HCT116 (cell line): Measurements from ENCODE around the gene METRN. TPM values are rescaled to one million over a fixed set of nuclear protein-coding genes. Genes with fewer than 3 reads are reported as not detected.

Experiments
- ATAC-seq: fragments of 200-7000 bp; cut with Tn5 transposase; 2 replicates; pipeline ENCODE4 v1.9.1; 2020; ENCODE audit warnings: mild to moderate bottlenecking, moderate library complexity
- BruUV-seq: library from RNA; stranded (reverse); fragments of 400-500 nt; replicated peaks from 2 replicates; lab custom pipeline; 2021; lab: Mats Ljungman, UMichigan
- CTCF ChIA-PET: fragments of 300-600 bp; sonication (Branson Sonifier 250); formaldehyde crosslinking; loops from one replicate; lab custom pipeline; 2021; ENCODE audit warnings: antibody characterized with exemption; lab: Charles Lee
- POLR2A ChIA-PET: fragments of 300-600, 350-600 bp; sonication (Branson Sonifier 250); formaldehyde crosslinking; loops from one replicate; lab custom pipeline; 2021; ENCODE audit warnings: antibody characterized with exemption; lab: Charles Lee
- RAD21 ChIA-PET, 2 experiments: fragments of 300-600 bp; sonication (Branson Sonifier 250); formaldehyde crosslinking; loops; one replicate each; lab custom pipeline; 2023; ENCODE audit warnings: low total read pairs in 2 of 2; ENCODE audit not compliant: uncharacterized antibody in 2 of 2, unreplicated experiment in 2 of 2, low non-redundant PET in 1 of 2; lab: Charles Lee
- DNase-seq: peaks from one replicate; pipeline ENCODE4 v3.0.0-alpha.2; 2010; ENCODE audit warnings: low read depth, low spot score
- H2AFZ ChIP-seq: fragments of 200-600 bp; shearing (Covaris generic), sonication (generic); 2 replicates; pipeline ENCODE4 v1.6.1; 2017; ENCODE audit warnings: low read depth, mixed run types, mixed read lengths, antibody characterized with exemption, low read length; ENCODE audit not compliant: poor library complexity, severe bottlenecking
- H3K27ac ChIP-seq: 2 replicates; pipeline ENCODE4 v1.5.1; 2012; ENCODE audit warnings: low read depth, low read length
- H3K27me3 ChIP-seq: fragments of 200-600 bp; sonication (generic); 2 replicates; pipeline ENCODE4 v1.6.1; 2016; ENCODE audit warnings: mixed run types, low read length, mixed read lengths; ENCODE audit not compliant: insufficient read depth
- H3K36me3 ChIP-seq, 2 experiments: fragments of 200-500 bp in 1 of 2; fragments of 200-600 bp in 1 of 2; sonication (Bioruptor generic) in 1 of 2; sonication (generic) in 1 of 2; 2 replicates each; pipeline versions ENCODE4 v1.5.1 to v1.6.1; 2014 to 2016; ENCODE audit warnings: low read length in 2 of 2, inconsistent platforms in 1 of 2, mixed read lengths in 1 of 2, mixed run types in 1 of 2; ENCODE audit not compliant: insufficient read depth in 2 of 2, control insufficient read depth in 1 of 2
- H3K4me1 ChIP-seq, 2 experiments: fragments of 200-600 bp in 1 of 2; sonication (generic) in 1 of 2; 2 replicates each; pipeline versions ENCODE4 v1.5.1 to v1.6.1; 2012 to 2017; ENCODE audit warnings: low read length in 2 of 2, inconsistent platforms in 1 of 2, mild to moderate bottlenecking in 1 of 2, mixed read lengths in 1 of 2, mixed run types in 1 of 2, moderate library complexity in 1 of 2; ENCODE audit not compliant: insufficient read depth in 2 of 2, control insufficient read depth in 1 of 2
- H3K4me2 ChIP-seq: fragments of 200-600 bp; sonication (generic); 2 replicates; pipeline ENCODE4 v1.6.1; 2017; ENCODE audit warnings: mixed run types, low read length, mixed read lengths
- H3K4me3 ChIP-seq, 2 experiments: fragments of 200-600 bp in 1 of 2; sonication (generic) in 1 of 2; replicated peaks in 1 of 2; 2 replicates each; pipeline ENCODE4 v1.5.1; 2011 to 2016; ENCODE audit warnings: low read length in 2 of 2, control low read depth in 1 of 2, low read depth in 1 of 2, mild to moderate bottlenecking in 1 of 2, mixed read lengths in 1 of 2, mixed run types in 1 of 2
- H3K79me2 ChIP-seq: fragments of 200-600 bp; sonication (generic); 2 replicates; pipeline ENCODE4 v1.6.1; 2017; ENCODE audit warnings: mild to moderate bottlenecking, mixed run types, low read length, moderate library complexity, mixed read lengths; ENCODE audit not compliant: insufficient read depth
- H3K9ac ChIP-seq: fragments of 200-600 bp; sonication (generic); 2 replicates; pipeline ENCODE4 v1.6.1; 2016; ENCODE audit warnings: low read length, mixed read lengths
- H3K9me2 ChIP-seq: fragments of 200-600 bp; sonication (generic), shearing (Covaris generic); 2 replicates; pipeline ENCODE4 v1.6.1; 2017; ENCODE audit warnings: mixed run types, mild to moderate bottlenecking, moderate library complexity; ENCODE audit not compliant: insufficient read depth
- H3K9me3 ChIP-seq, 2 experiments: fragments of 200-500 bp in 1 of 2; fragments of 200-600 bp in 1 of 2; sonication (Bioruptor generic) in 1 of 2; sonication (generic) in 1 of 2; 2 replicates each; pipeline ENCODE4 v1.6.1; 2014 to 2017; ENCODE audit warnings: low read length in 2 of 2, mixed read lengths in 2 of 2, inconsistent platforms in 1 of 2, low read depth in 1 of 2, mild to moderate bottlenecking in 1 of 2, mixed run types in 1 of 2, moderate library complexity in 1 of 2; ENCODE audit not compliant: control insufficient read depth in 1 of 2, insufficient read depth in 1 of 2
- H4K20me1 ChIP-seq: fragments of 200-600 bp; sonication (generic), shearing (Covaris generic); 2 replicates; pipeline ENCODE4 v1.6.1; 2017; ENCODE audit warnings: mixed run types, mild to moderate bottlenecking, moderate library complexity; ENCODE audit not compliant: insufficient read depth
- CBX3 ChIP-seq: IDR thresholded peaks from 2 replicates; pipeline ENCODE4 v1.6.1; 2012; ENCODE audit warnings: low read depth
- CTCF ChIP-seq, 3 experiments: fragments of 200-600 bp in 1 of 3; sonication (generic) in 1 of 3; IDR thresholded peaks in 2 of 3; conservative IDR thresholded peaks in 1 of 3; 2 replicates each; pipeline ENCODE4 v1.5.1; 2012 to 2017; ENCODE audit warnings: low read depth in 2 of 3, low read length in 2 of 3, antibody characterized with exemption in 1 of 3, borderline replicate concordance in 1 of 3, control low read depth in 1 of 3, mild to moderate bottlenecking in 1 of 3, mixed read lengths in 1 of 3, mixed run types in 1 of 3, moderate library complexity in 1 of 3; ENCODE audit not compliant: insufficient read depth in 1 of 3
- JUND ChIP-seq: IDR thresholded peaks from 2 replicates; pipeline ENCODE4 v1.6.1; 2012
- TCF7L2 ChIP-seq: IDR thresholded peaks from 2 replicates; pipeline ENCODE4 v1.7.0; 2011; ENCODE audit warnings: borderline replicate concordance, inconsistent platforms; ENCODE audit not compliant: insufficient read depth, insufficient read length; ENCODE audit errors: extremely low read depth
- intact Hi-C: fragments of 100-400 bp; cut with micrococcal nuclease; formaldehyde crosslinking; loops from 2 replicates; pipeline ENCODE4 v1.10.0; 2022
- total RNA-seq: library from RNA; stranded (reverse); gene quantifications from one replicate; pipeline ENCODE4 v1.2.1, GENCODE V29; 2021; ENCODE audit not compliant: unreplicated experiment
- TF ChIP-seq, protein P1 (sequence below): IDR thresholded peaks from 2 replicates; pipeline ENCODE4 v1.6.1; 2012

METRN gene
- total RNA-seq, 1 experiment from 2014 or later, result 193 TPM

- H2AFZ ChIP-seq, result no peak overlapping the region
- no peaks in the 10 kb centered on the region; a peak in 2 of 4 replicates for H3K36me3 ChIP-seq
- H3K4me3 ChIP-seq, result peak overlapping the region; percentile 78 to 95; a peak in 3 of 4 replicates
- DNase-seq (no peak), ATAC-seq (no peak)
- H3K4me2 ChIP-seq, result peak overlapping the region; percentile 99
- peaks cover 26% of the 10 kb centered on the region for H3K79me2 ChIP-seq
- peaks cover 34 to 47% of the 10 kb centered on the region in 2 experiments for H3K4me1 ChIP-seq
- H3K27me3 ChIP-seq, result no peaks in the 10 kb centered on the region
- CTCF ChIA-PET, result interaction anchor here (1.0 to 2.9 kb wide), 4 partner anchors 11 to 40 kb away, joined by 3 to 11 read pairs (median 7); partner anchors contain the start of gene ANTKMT
- H3K9me2 ChIP-seq, result no peaks in the 10 kb centered on the region
- POLR2A ChIA-PET, result interaction anchor here (1.2 to 1.8 kb wide), 2 partner anchors 33 to 43 kb away, joined by 3 to 12 read pairs; partner anchors contain the start of genes CCDC78 and HAGHL
- no peak for TF ChIP-seq CBX3
- no peak for TF ChIP-seq TCF7L2
- no peak for TF ChIP-seq JUND
- TF ChIP-seq CTCF (IDR thresholded peaks at IDR 0.05 in 2 of 3, conservative IDR thresholded peaks at IDR 0.05 in 1 of 3; ENCODE audit: borderline replicate concordance in 1 of 3, insufficient read depth in 1 of 3, low read depth in 2 of 3, low read length in 2 of 3), result no peak
- TF ChIP-seq, protein P1, sequence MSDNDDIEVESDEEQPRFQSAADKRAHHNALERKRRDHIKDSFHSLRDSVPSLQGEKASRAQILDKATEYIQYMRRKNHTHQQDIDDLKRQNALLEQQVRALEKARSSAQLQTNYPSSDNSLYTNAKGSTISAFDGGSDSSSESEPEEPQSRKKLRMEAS, result no peak
- peaks cover 0 to 7% of the 10 kb centered on the region in 2 experiments; a peak in 1 of 4 replicates for H3K9me3 ChIP-seq
- H4K20me1 ChIP-seq, result no peaks in the 10 kb centered on the region
- H3K27ac ChIP-seq, result peak overlapping the region; percentile 97
- intact Hi-C loops, result no loop called here
- H3K9ac ChIP-seq, result peak overlapping the region; percentile 95
- RAD21 ChIA-PET, result interaction anchor here (1.2 kb wide), 2 partner anchors 11 to 19 kb away, joined by 4 to 5 read pairs; partner anchors contain the start of gene CIAO3 (in 1 of the 2)
- no TSS peak for BruUV-seq
Measured at GRCh38 chr16:760065-760464, 45.1 kb downstream of the METRN start.
